Fibroblast of skin of left quadriceps (primary cell): ENCODE data around the gene OR6C76.

Experiments used
- DNase-seq, 2 experiments: peaks; one replicate each; pipeline ENCODE4 v3.0.0-alpha.2; 2013; ENCODE audit warnings: low read depth in 2 of 2

The OR6C76 gene

DNA sequence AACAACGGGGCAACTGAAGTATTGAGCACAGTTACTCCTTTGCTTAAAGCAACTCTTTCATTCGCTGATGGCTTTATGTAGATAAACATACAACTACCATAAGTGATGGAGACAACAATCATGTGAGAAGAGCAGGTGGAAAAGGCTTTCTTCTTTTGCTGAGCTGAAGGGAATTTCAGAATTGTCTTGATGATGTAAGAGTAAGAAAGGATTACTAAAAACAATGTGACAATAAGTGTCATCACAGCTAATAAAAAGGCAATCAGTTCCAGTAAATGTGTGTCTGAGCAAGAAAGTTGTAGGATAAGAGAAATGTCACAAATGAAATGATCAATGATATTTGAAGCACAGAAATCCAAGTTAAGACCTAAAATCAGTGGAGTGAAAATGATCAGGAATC lies 43.2 kb downstream of the OR6C76 start:
- DNase-seq: no peak

DNA sequence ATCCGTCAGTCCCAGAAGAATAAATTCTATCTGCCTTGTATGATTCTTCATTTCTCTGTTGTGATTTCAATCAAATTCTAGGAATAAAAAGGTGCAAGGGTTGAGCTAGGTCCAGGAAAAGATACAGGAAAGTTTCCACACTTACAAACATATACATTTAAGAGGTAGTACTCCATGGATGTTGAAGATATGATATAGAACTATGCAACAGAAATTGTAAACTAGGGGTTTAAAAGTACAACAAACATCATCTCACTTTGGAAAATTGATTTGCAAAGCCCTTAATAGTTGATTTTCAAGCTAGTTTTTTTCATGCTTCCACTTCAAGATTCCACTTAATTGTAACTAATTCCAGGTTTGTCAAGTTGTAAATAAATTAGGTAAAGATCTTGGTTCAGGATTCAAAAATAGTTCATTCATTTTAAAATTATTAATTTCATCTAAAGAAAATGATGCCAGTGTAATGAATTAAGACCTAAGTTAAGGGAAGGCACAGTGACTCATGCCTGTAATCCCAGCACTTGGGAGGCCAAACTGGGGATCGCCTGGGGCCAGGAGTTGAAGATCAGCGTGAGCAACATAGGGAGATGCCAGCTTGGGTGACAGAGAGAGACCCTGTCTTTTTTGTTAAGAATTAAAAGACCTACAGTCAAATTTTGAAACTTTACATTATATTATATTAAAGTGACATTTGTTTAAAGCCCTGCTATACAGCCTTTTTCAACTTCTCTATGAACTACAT lies 44.2 kb downstream of the OR6C76 start, which contains the start of gene OR6C70:
Gene OR6C70 (minus strand): TSS at position 51 of the 742 bp plus-strand sequence. CDS start 0 bp downstream, at position 51.
- no peak for DNase-seq

DNA sequence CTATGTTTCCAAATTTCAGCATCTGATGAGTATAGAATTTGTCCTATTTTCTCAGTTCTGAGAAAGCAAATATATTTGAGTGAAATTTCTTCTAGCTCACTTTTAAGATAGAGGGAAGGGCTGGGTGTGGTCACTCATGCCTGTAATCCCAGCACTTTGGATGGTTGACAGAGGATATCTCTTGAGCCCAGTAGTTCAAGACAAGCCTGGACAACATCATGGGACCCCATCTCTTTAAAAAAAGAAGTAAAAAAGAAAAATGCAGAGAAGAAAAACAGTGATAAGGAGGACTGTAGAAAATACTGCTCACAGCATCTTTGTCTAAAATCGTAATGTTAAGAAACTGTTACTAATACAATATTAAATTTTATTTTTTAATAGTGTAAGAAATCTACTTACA lies 46.2 kb downstream of the OR6C76 start:
- DNase-seq: no peak
